WTC11 (cell line): ENCODE measurements around the gene OTOG. TPM values are rescaled to one million over a fixed set of nuclear protein-coding genes. Genes with fewer than 3 reads are reported as not detected.

ENCODE experiments used
- ATAC-seq: fragments of 200-7000 bp; cut with Tn5 transposase; 2 replicates; pipeline ENCODE4 v1.10.0; 2021; ENCODE audit warnings: mild to moderate bottlenecking, moderate library complexity
- CTCF ChIA-PET: fragments of 300-600 bp; sonication (Branson Sonifier 250); formaldehyde crosslinking; loops from one replicate; lab custom pipeline; 2021; ENCODE audit warnings: antibody characterized with exemption; lab: Charles Lee
- POLR2A ChIA-PET: fragments of 350-600 bp; sonication (Branson Sonifier 250); formaldehyde crosslinking; loops from one replicate; lab custom pipeline; 2021; ENCODE audit warnings: antibody characterized with exemption; lab: Charles Lee
- DNase-seq: peaks from one replicate; pipeline ENCODE4 v3.0.0; 2021; ENCODE audit warnings: low spot score
- H3K27ac Mint-ChIP-seq: 2 replicates; pipeline ENCODE4 v1.8.0; 2021; ENCODE audit warnings: mixed read lengths
- H3K27me3 Mint-ChIP-seq: 2 replicates; pipeline ENCODE4 v1.8.0; 2021; ENCODE audit warnings: low read depth, mild to moderate bottlenecking, moderate library complexity, mixed read lengths
- H3K36me3 Mint-ChIP-seq: 2 replicates; pipeline ENCODE4 v1.8.0; 2021; ENCODE audit warnings: mixed read lengths
- H3K4me1 Mint-ChIP-seq: 2 replicates; pipeline ENCODE4 v1.8.0; 2022; ENCODE audit warnings: mixed read lengths
- H3K4me3 Mint-ChIP-seq: 2 replicates; pipeline ENCODE4 v1.8.0; 2021; ENCODE audit warnings: mild to moderate bottlenecking, moderate library complexity, mixed read lengths
- H3K9me3 Mint-ChIP-seq: 2 replicates; pipeline ENCODE4 v1.8.0; 2021; ENCODE audit warnings: mixed read lengths
- ARID4B ChIP-seq: sonication (generic); formaldehyde crosslinking; IDR thresholded peaks from 2 replicates; pipeline ENCODE4 v1.8.0; 2023; ENCODE audit warnings: missing genetic modification reagents, mild to moderate bottlenecking, borderline replicate concordance
- ATF3 ChIP-seq: sonication (generic); formaldehyde crosslinking; conservative IDR thresholded peaks from 2 replicates; pipeline ENCODE4 v1.8.1; 2022; ENCODE audit warnings: mild to moderate bottlenecking, missing genetic modification reagents
- ATF6 ChIP-seq: sonication (generic); formaldehyde crosslinking; IDR thresholded peaks from 2 replicates; pipeline ENCODE4 v1.8.1; 2023; ENCODE audit warnings: mild to moderate bottlenecking, missing genetic modification reagents
- E2F5 ChIP-seq: sonication (generic); formaldehyde crosslinking; IDR thresholded peaks from 2 replicates; pipeline ENCODE4 v1.8.1; 2022; ENCODE audit warnings: mild to moderate bottlenecking, moderate library complexity, missing genetic modification reagents
- ELF4 ChIP-seq: sonication (generic); formaldehyde crosslinking; IDR thresholded peaks from 2 replicates; pipeline ENCODE4 v1.8.1; 2022; ENCODE audit warnings: low read depth, mild to moderate bottlenecking, moderate library complexity, missing genetic modification reagents
- NR3C1 ChIP-seq: sonication (generic); formaldehyde crosslinking; conservative IDR thresholded peaks from 2 replicates; pipeline ENCODE4 v1.8.1; 2023; ENCODE audit warnings: low read depth, mild to moderate bottlenecking, missing genetic modification reagents
- SMAD4 ChIP-seq: sonication (generic); formaldehyde crosslinking; IDR thresholded peaks from 2 replicates; pipeline ENCODE4 v1.8.0; 2022; ENCODE audit warnings: mild to moderate bottlenecking, missing genetic modification reagents
- TCF7 ChIP-seq: sonication (generic); formaldehyde crosslinking; IDR thresholded peaks from 2 replicates; pipeline ENCODE4 v1.8.0; 2022; ENCODE audit warnings: mild to moderate bottlenecking, low read depth, missing genetic modification reagents, moderate library complexity
- ZNF121 ChIP-seq: sonication (generic); formaldehyde crosslinking; IDR thresholded peaks from 2 replicates; pipeline ENCODE4 v1.8.0; 2023; ENCODE audit warnings: missing genetic modification reagents
- ZNF423 ChIP-seq: fragments of 250-450 bp; sonication (Bioruptor Pico); IDR thresholded peaks from 2 replicates; pipeline ENCODE4 v2.1.2; 2022; ENCODE audit warnings: mild to moderate bottlenecking, moderate library complexity
- total RNA-seq: library from RNA; stranded (reverse); gene quantifications from 3 replicates; pipeline ENCODE4 v1.2.3, GENCODE V29; 2021
- TF ChIP-seq, protein P1 (sequence below): sonication (generic); formaldehyde crosslinking; IDR thresholded peaks from 2 replicates; pipeline ENCODE4 v1.8.0; 2022; ENCODE audit warnings: mild to moderate bottlenecking, missing genetic modification reagents
- TF ChIP-seq, protein P2 (sequence below): fragments of 250-450 bp; sonication (Bioruptor Pico); IDR thresholded peaks from 2 replicates; pipeline ENCODE4 v1.9.0; 2021; ENCODE audit warnings: mild to moderate bottlenecking

The OTOG gene
- total RNA-seq, 1 experiment from 2014 or later = 1.4 TPM

DNA sequence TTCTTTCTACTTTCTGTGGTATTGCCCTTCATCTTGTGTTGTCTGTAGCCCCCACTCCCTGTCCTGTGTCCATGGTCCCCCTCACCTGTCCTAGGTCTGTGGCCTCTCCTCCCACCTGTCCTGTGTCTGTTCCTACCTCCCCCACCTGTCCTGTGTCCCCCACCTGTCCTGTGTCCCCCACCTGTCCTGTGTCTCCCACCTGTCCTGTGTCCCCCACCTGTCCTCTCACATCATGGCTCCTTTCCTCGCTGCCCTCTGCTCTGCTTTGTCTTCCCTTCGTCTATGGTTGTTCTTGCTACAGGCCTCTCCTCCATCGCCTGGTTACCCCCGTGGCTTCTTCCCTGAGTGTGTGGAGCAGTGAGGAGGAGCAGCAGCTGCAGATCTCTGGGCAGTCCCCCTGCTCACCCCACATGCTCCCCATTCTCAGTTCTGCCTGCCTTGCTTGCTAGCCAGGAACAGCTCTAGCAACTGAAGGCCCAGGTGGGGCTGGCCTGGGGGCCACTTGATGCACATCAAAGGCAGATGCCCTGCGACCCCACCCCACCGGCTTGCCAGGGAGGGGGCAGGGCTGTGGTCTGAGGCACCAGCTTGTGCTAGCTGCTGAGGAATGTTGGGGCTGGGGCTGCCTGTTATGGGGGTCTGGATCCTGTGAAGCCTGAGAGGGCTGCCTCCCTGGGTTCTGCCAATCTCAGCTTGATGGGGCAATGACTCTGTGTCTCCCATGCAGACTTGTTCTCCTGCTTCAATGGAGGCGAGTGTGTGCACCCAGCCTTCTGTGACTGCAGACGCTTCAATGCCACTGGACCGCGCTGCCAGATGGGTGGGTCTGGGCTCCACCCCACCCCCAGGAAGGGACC, 5.6 kb downstream of the OTOG start:
- DNase-seq (no peak), ATAC-seq (no peak)
- Mint-ChIP-seq H3K9me3 (no peaks in the 10 kb centered on the region), H3K27me3 (peaks cover 5% of the 10 kb centered on the region), H3K27ac (no peak overlapping the region), H3K4me1 (peaks cover 13% of the 10 kb centered on the region), H3K4me3 (no peak overlapping the region), H3K36me3 (no peaks in the 10 kb centered on the region)
- ChIA-PET POLR2A (no interaction called here), CTCF (interaction anchor here (0.7 to 8.4 kb wide), 4 partner anchors 12 to 353 kb away, joined by 3 to 104 read pairs (median 8); no protein-coding TSS in a partner anchor)
- TF ChIP-seq TCF7 (CRISPR knock-in tag) = no peak
- TF ChIP-seq, protein P1, sequence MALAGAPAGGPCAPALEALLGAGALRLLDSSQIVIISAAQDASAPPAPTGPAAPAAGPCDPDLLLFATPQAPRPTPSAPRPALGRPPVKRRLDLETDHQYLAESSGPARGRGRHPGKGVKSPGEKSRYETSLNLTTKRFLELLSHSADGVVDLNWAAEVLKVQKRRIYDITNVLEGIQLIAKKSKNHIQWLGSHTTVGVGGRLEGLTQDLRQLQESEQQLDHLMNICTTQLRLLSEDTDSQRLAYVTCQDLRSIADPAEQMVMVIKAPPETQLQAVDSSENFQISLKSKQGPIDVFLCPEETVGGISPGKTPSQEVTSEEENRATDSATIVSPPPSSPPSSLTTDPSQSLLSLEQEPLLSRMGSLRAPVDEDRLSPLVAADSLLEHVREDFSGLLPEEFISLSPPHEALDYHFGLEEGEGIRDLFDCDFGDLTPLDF = no peak
- TF ChIP-seq, protein P2, sequence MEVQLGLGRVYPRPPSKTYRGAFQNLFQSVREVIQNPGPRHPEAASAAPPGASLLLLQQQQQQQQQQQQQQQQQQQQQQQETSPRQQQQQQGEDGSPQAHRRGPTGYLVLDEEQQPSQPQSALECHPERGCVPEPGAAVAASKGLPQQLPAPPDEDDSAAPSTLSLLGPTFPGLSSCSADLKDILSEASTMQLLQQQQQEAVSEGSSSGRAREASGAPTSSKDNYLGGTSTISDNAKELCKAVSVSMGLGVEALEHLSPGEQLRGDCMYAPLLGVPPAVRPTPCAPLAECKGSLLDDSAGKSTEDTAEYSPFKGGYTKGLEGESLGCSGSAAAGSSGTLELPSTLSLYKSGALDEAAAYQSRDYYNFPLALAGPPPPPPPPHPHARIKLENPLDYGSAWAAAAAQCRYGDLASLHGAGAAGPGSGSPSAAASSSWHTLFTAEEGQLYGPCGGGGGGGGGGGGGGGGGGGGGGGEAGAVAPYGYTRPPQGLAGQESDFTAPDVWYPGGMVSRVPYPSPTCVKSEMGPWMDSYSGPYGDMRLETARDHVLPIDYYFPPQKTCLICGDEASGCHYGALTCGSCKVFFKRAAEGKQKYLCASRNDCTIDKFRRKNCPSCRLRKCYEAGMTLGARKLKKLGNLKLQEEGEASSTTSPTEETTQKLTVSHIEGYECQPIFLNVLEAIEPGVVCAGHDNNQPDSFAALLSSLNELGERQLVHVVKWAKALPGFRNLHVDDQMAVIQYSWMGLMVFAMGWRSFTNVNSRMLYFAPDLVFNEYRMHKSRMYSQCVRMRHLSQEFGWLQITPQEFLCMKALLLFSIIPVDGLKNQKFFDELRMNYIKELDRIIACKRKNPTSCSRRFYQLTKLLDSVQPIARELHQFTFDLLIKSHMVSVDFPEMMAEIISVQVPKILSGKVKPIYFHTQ (CRISPR knock-in tag) = no peak
- no peak for TF ChIP-seq NR3C1 (CRISPR knock-in tag)
- no peak for TF ChIP-seq ELF4 (CRISPR knock-in tag)
- no peak for TF ChIP-seq ATF3 (CRISPR knock-in tag)
- no peak for TF ChIP-seq ZNF121 (CRISPR knock-in tag)
- no peak for TF ChIP-seq ATF6 (CRISPR knock-in tag)
- TF ChIP-seq ARID4B (CRISPR knock-in tag) = no peak
- no peak for TF ChIP-seq ZNF423 (CRISPR knock-in tag)

DNA sequence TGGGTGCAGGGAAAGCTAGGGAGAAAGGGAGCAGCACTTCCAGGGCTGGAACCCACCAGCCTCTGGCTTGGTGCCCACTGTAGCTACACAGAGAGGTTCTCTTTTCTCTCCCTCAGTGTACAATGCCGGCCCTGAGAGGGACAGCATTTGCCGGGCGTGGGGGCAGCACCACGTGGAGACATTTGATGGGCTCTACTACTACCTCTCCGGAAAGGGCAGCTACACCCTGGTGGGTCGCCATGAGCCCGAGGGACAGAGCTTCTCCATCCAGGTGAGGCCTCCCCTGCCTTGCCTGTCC, 6.1 kb downstream of the OTOG start:
- H3K4me3 Mint-ChIP-seq = no peak overlapping the region
- no peak for ATAC-seq
- H3K27ac Mint-ChIP-seq = no peak overlapping the region
- no peak for DNase-seq
- no peaks in the 10 kb centered on the region for H3K36me3 Mint-ChIP-seq
- ChIA-PET CTCF (interaction anchor here (0.7 to 8.4 kb wide), 4 partner anchors 12 to 353 kb away, joined by 3 to 104 read pairs (median 8); no protein-coding TSS in a partner anchor), POLR2A (no interaction called here)
- H3K4me1 Mint-ChIP-seq = peaks cover 9% of the 10 kb centered on the region
- no peaks in the 10 kb centered on the region for H3K9me3 Mint-ChIP-seq
- peaks cover 2% of the 10 kb centered on the region for H3K27me3 Mint-ChIP-seq
- TF ChIP-seq SMAD4 (CRISPR knock-in tag) = no peak
- no peak for TF ChIP-seq E2F5
- no peak for TF ChIP-seq ZNF423 (CRISPR knock-in tag)
